Erythroblast (primary cell): ENCODE results near the gene AGPS.
"Not testable (repeated sequence)": the region's sequence is repeated elsewhere in the genome, so short reads cannot be mapped to it uniquely, and the experiment has no call there.

Source experiments
- DNase-seq, 2 experiments: peaks; one replicate each; lab custom pipeline; 2025; lab: John Stamatoyannopoulos, UW
- GATA1 ChIP-seq: IDR thresholded peaks from 2 replicates; pipeline ENCODE4 v1.6.1; 2011; ENCODE audit warnings: low read depth, mild to moderate bottlenecking, control low read depth, low read length, moderate library complexity
- POLR2A ChIP-seq: IDR thresholded peaks from 2 replicates; pipeline ENCODE4 v1.6.1; 2011; ENCODE audit warnings: mild to moderate bottlenecking, low read length

AGPS gene

GRCh38 chr2:177396703-177397460 lies 4.3 kb downstream of the AGPS start:
- no peak for DNase-seq
- TF ChIP-seq GATA1 (no peak), POLR2A (no peak)

GRCh38 chr2:177397481-177398289 lies 5.1 kb downstream of the AGPS start:
- DNase-seq: no peak
- TF ChIP-seq GATA1: no peak
- TF ChIP-seq POLR2A: no peak

GRCh38 chr2:177398290-177398683 lies 5.7 kb downstream of the AGPS start:
- TF ChIP-seq GATA1 (no peak), POLR2A (no peak)
- no peak for DNase-seq

GRCh38 chr2:177398791-177399190 lies 6.2 kb downstream of the AGPS start:
- TF ChIP-seq GATA1: no peak
- no peak for TF ChIP-seq POLR2A
- no peak for DNase-seq

- TF ChIP-seq GATA1: no peak
- no peak for TF ChIP-seq POLR2A
Observed at GRCh38 chr2:177399376-177399775, 6.8 kb downstream of the AGPS start.

GRCh38 chr2:177400337-177400923 lies 7.9 kb downstream of the AGPS start:
- TF ChIP-seq GATA1 (no peak), POLR2A (no peak)
- DNase-seq: no peak

More at GRCh38 chr2:177399376-177399775, 6.8 kb downstream of the AGPS start:
- DNase-seq: peak in 1 of 2 experiments; percentile 23

GRCh38 chr2:177402096-177402495 lies 9.5 kb downstream of the AGPS start:
- DNase-seq: no peak
- TF ChIP-seq POLR2A (no peak), GATA1 (no peak)

GRCh38 chr2:177403838-177404237 lies 11.3 kb downstream of the AGPS start:
- peak in 1 of 2 experiments; percentile 7 for DNase-seq
- TF ChIP-seq POLR2A: no peak
- TF ChIP-seq GATA1: no peak

- TF ChIP-seq GATA1 (no peak), POLR2A (no peak)
- DNase-seq: peak in 1 of 2 experiments; percentile 8
Observed at GRCh38 chr2:177404243-177404642, 11.7 kb downstream of the AGPS start.

GRCh38 chr2:177405029-177405692 lies 12.6 kb downstream of the AGPS start:
- TF ChIP-seq POLR2A (no peak), GATA1 (no peak)
- DNase-seq: no peak

- DNase-seq: no peak
- no peak for TF ChIP-seq POLR2A
- TF ChIP-seq GATA1: no peak
Observed at GRCh38 chr2:177406182-177406581, 13.6 kb downstream of the AGPS start.

GRCh38 chr2:177407031-177407430 lies 14.5 kb downstream of the AGPS start:
- no peak for DNase-seq
- no peak for TF ChIP-seq GATA1
- TF ChIP-seq POLR2A: no peak

GRCh38 chr2:177410629-177411028 lies 18.1 kb downstream of the AGPS start:
- not testable (repeated sequence) for DNase-seq
